Measurements from ENCODE around the gene LRIG3. TPM values are rescaled to one million over a fixed set of nuclear protein-coding genes. Genes with fewer than 3 reads are reported as not detected.

Gene LRIG3
- total and polyA plus RNA-seq, 2 of the 8 experiments (the other 6 are each of a cell fraction or from before 2014, with no cell fraction given), result 6.5 to 9.1 TPM

GRCh38 chr12:58965568-58965967, 45.3 kb upstream of the LRIG3 start:
- Histone ChIP-seq H3K23me2 (ENCODE audit: low read depth, low read length) (no peaks in the 10 kb centered on the region), H3K23ac (ENCODE audit: insufficient read length) (no peak overlapping the region), H2AFZ (ENCODE audit: low read length) (no peak overlapping the region), H4K20me1 (replicated peaks in 1 of 2; ENCODE audit: control insufficient read depth in 1 of 2, insufficient read depth in 2 of 2, low read length in 2 of 2) (no peaks in the 10 kb centered on the region), H3K9ac (replicated peaks in 1 of 4; ENCODE audit: extremely low read depth in 1 of 4, low read depth in 3 of 4, low read length in 3 of 4) (no peak overlapping the region), H2AK5ac (ENCODE audit: low read depth, low read length) (no peak overlapping the region), H2BK5ac (ENCODE audit: low read depth, low read length) (no peak overlapping the region), H3K36me3 (ENCODE audit: control insufficient read depth in 2 of 4, insufficient read depth in 4 of 4, low read length in 3 of 4) (no peaks in the 10 kb centered on the region), H2BK20ac (ENCODE audit: low read length) (no peak overlapping the region), H4K5ac (ENCODE audit: insufficient read length, low read depth, low read length) (no peak overlapping the region), H3K56ac (replicated peaks; ENCODE audit: insufficient read length, low read depth, low read length) (no peak overlapping the region), H2BK15ac (ENCODE audit: low read length) (no peak overlapping the region), H3K4ac (replicated peaks; ENCODE audit: insufficient read length, low read depth, low read length) (no peak overlapping the region), H3K4me3 (ENCODE audit: extremely low read depth in 1 of 4, insufficient read depth in 2 of 4, low read depth in 3 of 4, low read length in 4 of 4) (no peak overlapping the region), H3K79me2 (ENCODE audit: control insufficient read depth in 1 of 2, insufficient read depth in 2 of 2, low read length in 2 of 2) (no peaks in the 10 kb centered on the region), H2BK12ac (ENCODE audit: low read depth, low read length) (no peak overlapping the region), H3K79me1 (ENCODE audit: low read depth, low read length) (no peaks in the 10 kb centered on the region), H3K9me3 (ENCODE audit: insufficient read depth in 2 of 2, low read depth in 1 of 2, low read length in 1 of 2) (no peaks in the 10 kb centered on the region), H3K18ac (ENCODE audit: extremely low read depth, low read length) (no peak overlapping the region), H3K27ac (ENCODE audit: low read depth, low read length) (no peak overlapping the region), H3K4me1 (replicated peaks in 1 of 4; ENCODE audit: control insufficient read depth in 3 of 4, insufficient read depth in 4 of 4, low read length in 3 of 4) (no peaks in the 10 kb centered on the region), H4K91ac (replicated peaks; ENCODE audit: insufficient read length, low read length) (no peak overlapping the region), H3K27me3 (replicated peaks in 1 of 4; ENCODE audit: control insufficient read depth in 3 of 4, extremely low read depth in 1 of 4, insufficient read depth in 3 of 4, low read length in 3 of 4) (no peaks in the 10 kb centered on the region), H2BK120ac (replicated peaks; ENCODE audit: low read depth, low read length) (no peak overlapping the region), H3K14ac (ENCODE audit: insufficient read length) (no peak overlapping the region), H4K8ac (ENCODE audit: extremely low read depth, insufficient read depth, low read length) (no peak overlapping the region), H3K4me2 (ENCODE audit: insufficient read depth in 1 of 2, low read depth in 2 of 2, low read length in 2 of 2) (no peak overlapping the region)
- CTCF ChIA-PET (ENCODE audit: partially characterized antibody), result no interaction called here
- DNase-seq (ENCODE audit: low read depth in 1 of 2, low spot score in 2 of 2) (no peak), FAIRE-seq (no peak)
- POLR2A ChIA-PET (ENCODE audit: partially characterized antibody), result no interaction called here
- 81% methylated on average over 3 of the region's 3 CpGs; no CpG with 5 or more reads in 1 of the 2 experiments for WGBS, 2 experiments (ENCODE audit: extremely low coverage in 1 of 2, insufficient coverage in 1 of 2, insufficient read length in 1 of 2, insufficient replicate concordance in 2 of 2, low coverage in 1 of 2, low lambda C conversion rate in 2 of 2, missing lambda C conversion rate in 1 of 2)
- TF ChIP-seq SP4 (IDR thresholded peaks at IDR 0.05; ENCODE audit: low read length) (no peak), MAFK (IDR thresholded peaks at IDR 0.05; ENCODE audit: low read depth, low read length) (no peak), KDM4A (IDR thresholded peaks at IDR 0.05; ENCODE audit: low read depth, low read length, severe bottlenecking) (no peak), JUND (IDR thresholded peaks at IDR 0.05; ENCODE audit: low read length) (no peak), PHF8 (conservative IDR thresholded peaks at IDR 0.05; ENCODE audit: low read depth, low read length) (no peak), EZH2 (IDR thresholded peaks at IDR 0.05; ENCODE audit: low read depth, low read length, severe bottlenecking) (no peak), FOSL1 (IDR thresholded peaks at IDR 0.05; ENCODE audit: insufficient read depth, low read depth, low read length) (no peak), SIN3A (conservative IDR thresholded peaks at IDR 0.05 in 1 of 2, IDR thresholded peaks at IDR 0.05 in 1 of 2; ENCODE audit: low read depth in 1 of 2, low read length in 2 of 2) (no peak), CTCF (IDR thresholded peaks at IDR 0.05; ENCODE audit: control extremely low read depth in 1 of 3, insufficient read depth in 1 of 3, low read depth in 1 of 3, low read length in 3 of 3) (no peak)
- TF ChIP-seq, protein P1, sequence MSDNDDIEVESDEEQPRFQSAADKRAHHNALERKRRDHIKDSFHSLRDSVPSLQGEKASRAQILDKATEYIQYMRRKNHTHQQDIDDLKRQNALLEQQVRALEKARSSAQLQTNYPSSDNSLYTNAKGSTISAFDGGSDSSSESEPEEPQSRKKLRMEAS (IDR thresholded peaks at IDR 0.05), result no peak
